ENCODE measurements around the gene MAD2L2.

Gene MAD2L2

GRCh38 chr1:11664336-11665065, 16.4 kb downstream of the MAD2L2 start:
- Histone ChIP-seq H3K9me3 (ENCODE audit: insufficient read depth, low read length) (no peaks in the 10 kb centered on the region), H4K20me1 (ENCODE audit: insufficient read depth, low read length) (no peaks in the 10 kb centered on the region), H3K79me2 (ENCODE audit: low read length) (no peaks in the 10 kb centered on the region), H3K9ac (ENCODE audit: low read length) (peak overlapping the region; percentile 60), H3K36me3 (replicated peaks; ENCODE audit: low read depth, low read length) (no peaks in the 10 kb centered on the region), H3K4me2 (ENCODE audit: low read length) (peak overlapping the region; percentile 74), H3K4me3 (ENCODE audit: low read length) (peak overlapping the region; percentile 80), H3K27me3 (ENCODE audit: low read depth, low read length) (no peaks in the 10 kb centered on the region), H3K4me1 (ENCODE audit: low read length) (no peaks in the 10 kb centered on the region), H3K27ac (ENCODE audit: low read length) (peak overlapping the region; percentile 13; the same call in 1 of the 2 replicates), H2AFZ (ENCODE audit: low read depth, low read length) (peak overlapping the region; percentile 41)
- TF ChIP-seq CTCF (IDR thresholded peaks at IDR 0.05; ENCODE audit: low read depth, low read length) (no peak), EZH2phosphoT487 (IDR thresholded peaks at IDR 0.05; ENCODE audit: low read depth) (no peak)

DNA sequence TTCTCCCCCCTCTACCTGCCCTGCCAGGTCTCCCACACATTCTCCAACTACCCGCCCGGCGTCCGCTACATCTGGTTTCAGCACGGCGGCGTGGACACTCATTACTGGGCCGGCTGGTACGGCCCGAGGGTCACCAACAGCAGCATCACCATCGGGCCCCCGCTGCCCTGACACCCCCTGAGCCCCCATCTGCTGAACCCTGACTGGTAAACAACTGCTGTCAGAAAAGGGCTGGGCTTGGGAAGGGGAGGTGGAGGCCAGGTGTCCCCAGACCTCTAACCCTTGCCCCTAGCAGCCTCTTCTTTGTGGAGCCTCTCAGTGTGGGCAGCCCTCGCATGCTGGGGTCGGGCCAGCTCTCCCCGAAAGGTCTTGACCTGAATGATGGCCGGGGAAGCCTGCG, 19.8 kb downstream of the MAD2L2 start:
- H4K20me1 ChIP-seq (ENCODE audit: insufficient read depth, low read length), result no peaks in the 10 kb centered on the region
- no peak overlapping the region for H3K9ac ChIP-seq (ENCODE audit: low read length)
- H3K4me2 ChIP-seq (ENCODE audit: low read length), result no peak overlapping the region
- H3K27ac ChIP-seq (ENCODE audit: low read length), result no peak overlapping the region
- H3K36me3 ChIP-seq (replicated peaks; ENCODE audit: low read depth, low read length), result peaks cover 7% of the 10 kb centered on the region
- H2AFZ ChIP-seq (ENCODE audit: low read depth, low read length), result no peak overlapping the region
- H3K4me3 ChIP-seq (ENCODE audit: low read length), result no peak overlapping the region
- TF ChIP-seq EZH2phosphoT487 (IDR thresholded peaks at IDR 0.05; ENCODE audit: low read depth) (no peak), CTCF (IDR thresholded peaks at IDR 0.05; ENCODE audit: low read depth, low read length) (no peak)
- H3K9me3 ChIP-seq (ENCODE audit: insufficient read depth, low read length), result no peaks in the 10 kb centered on the region
- no peaks in the 10 kb centered on the region for H3K27me3 ChIP-seq (ENCODE audit: low read depth, low read length)
- no peaks in the 10 kb centered on the region for H3K4me1 ChIP-seq (ENCODE audit: low read length)
- no peaks in the 10 kb centered on the region for H3K79me2 ChIP-seq (ENCODE audit: low read length)

- Histone ChIP-seq H3K79me2 (ENCODE audit: low read length) (no peaks in the 10 kb centered on the region), H3K27ac (ENCODE audit: low read length) (no peak overlapping the region), H4K20me1 (ENCODE audit: insufficient read depth, low read length) (no peaks in the 10 kb centered on the region), H3K4me2 (ENCODE audit: low read length) (no peak overlapping the region), H3K9ac (ENCODE audit: low read length) (no peak overlapping the region), H2AFZ (ENCODE audit: low read depth, low read length) (no peak overlapping the region), H3K4me3 (ENCODE audit: low read length) (no peak overlapping the region), H3K36me3 (replicated peaks; ENCODE audit: low read depth, low read length) (peaks cover 7% of the 10 kb centered on the region), H3K4me1 (ENCODE audit: low read length) (peaks cover 3% of the 10 kb centered on the region; the same call in 1 of the 2 replicates), H3K27me3 (ENCODE audit: low read depth, low read length) (no peaks in the 10 kb centered on the region), H3K9me3 (ENCODE audit: insufficient read depth, low read length) (no peaks in the 10 kb centered on the region)
- TF ChIP-seq CTCF (IDR thresholded peaks at IDR 0.05; ENCODE audit: low read depth, low read length) (no peak), EZH2phosphoT487 (IDR thresholded peaks at IDR 0.05; ENCODE audit: low read depth) (no peak)
Observed at GRCh38 chr1:11659748-11660147, 21.2 kb downstream of the MAD2L2 start.

- no peak overlapping the region for H3K9ac ChIP-seq (ENCODE audit: low read length)
- TF ChIP-seq EZH2phosphoT487 (IDR thresholded peaks at IDR 0.05; ENCODE audit: low read depth) (no peak), CTCF (IDR thresholded peaks at IDR 0.05; ENCODE audit: low read depth, low read length) (no peak)
- H3K9me3 ChIP-seq (ENCODE audit: insufficient read depth, low read length), result no peaks in the 10 kb centered on the region
Observed at GRCh38 chr1:11658542-11658941, 22.4 kb downstream of the MAD2L2 start.

More at GRCh38 chr1:11658542-11658941, 22.4 kb downstream of the MAD2L2 start:
- Histone ChIP-seq H3K36me3 (replicated peaks; ENCODE audit: low read depth, low read length) (peaks cover 7% of the 10 kb centered on the region), H3K27ac (ENCODE audit: low read length) (no peak overlapping the region), H3K27me3 (ENCODE audit: low read depth, low read length) (no peaks in the 10 kb centered on the region), H3K4me2 (ENCODE audit: low read length) (no peak overlapping the region), H3K79me2 (ENCODE audit: low read length) (no peaks in the 10 kb centered on the region), H4K20me1 (ENCODE audit: insufficient read depth, low read length) (no peaks in the 10 kb centered on the region), H2AFZ (ENCODE audit: low read depth, low read length) (no peak overlapping the region), H3K4me3 (ENCODE audit: low read length) (no peak overlapping the region), H3K4me1 (ENCODE audit: low read length) (peaks cover 3% of the 10 kb centered on the region; the same call in 1 of the 2 replicates)

Measured in OCI-LY3 (cell line).